GM12801 (cell line): ENCODE data around the gene MBD5.

Experiments
- TF ChIP-seq, protein P1 (sequence below): IDR thresholded peaks from one replicate; pipeline ENCODE4 v1.5.1; 2011; ENCODE audit warnings: control low read depth; ENCODE audit not compliant: insufficient read length; ENCODE audit errors: extremely low read depth

MBD5 gene

DNA sequence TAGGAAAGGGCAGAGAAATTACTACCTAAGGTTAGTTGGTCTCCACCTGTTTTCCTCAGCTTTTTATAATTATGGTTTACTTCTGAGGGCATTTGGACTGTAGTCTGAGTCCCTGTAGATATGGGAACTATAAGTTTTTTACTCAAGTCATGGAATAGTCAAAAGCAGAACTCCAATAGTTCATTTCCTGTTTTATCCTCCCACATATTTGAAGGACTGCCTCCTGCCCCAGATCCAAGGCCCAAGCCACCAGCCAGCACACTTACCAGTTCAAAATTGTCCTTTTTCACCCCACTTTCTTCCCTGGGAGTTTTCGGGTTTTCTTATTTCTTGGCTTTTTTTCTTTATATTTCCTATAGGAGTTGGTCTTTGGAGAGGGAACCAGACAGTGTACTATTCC, 164.1 kb downstream of the MBD5 start:
- TF ChIP-seq, protein P1, sequence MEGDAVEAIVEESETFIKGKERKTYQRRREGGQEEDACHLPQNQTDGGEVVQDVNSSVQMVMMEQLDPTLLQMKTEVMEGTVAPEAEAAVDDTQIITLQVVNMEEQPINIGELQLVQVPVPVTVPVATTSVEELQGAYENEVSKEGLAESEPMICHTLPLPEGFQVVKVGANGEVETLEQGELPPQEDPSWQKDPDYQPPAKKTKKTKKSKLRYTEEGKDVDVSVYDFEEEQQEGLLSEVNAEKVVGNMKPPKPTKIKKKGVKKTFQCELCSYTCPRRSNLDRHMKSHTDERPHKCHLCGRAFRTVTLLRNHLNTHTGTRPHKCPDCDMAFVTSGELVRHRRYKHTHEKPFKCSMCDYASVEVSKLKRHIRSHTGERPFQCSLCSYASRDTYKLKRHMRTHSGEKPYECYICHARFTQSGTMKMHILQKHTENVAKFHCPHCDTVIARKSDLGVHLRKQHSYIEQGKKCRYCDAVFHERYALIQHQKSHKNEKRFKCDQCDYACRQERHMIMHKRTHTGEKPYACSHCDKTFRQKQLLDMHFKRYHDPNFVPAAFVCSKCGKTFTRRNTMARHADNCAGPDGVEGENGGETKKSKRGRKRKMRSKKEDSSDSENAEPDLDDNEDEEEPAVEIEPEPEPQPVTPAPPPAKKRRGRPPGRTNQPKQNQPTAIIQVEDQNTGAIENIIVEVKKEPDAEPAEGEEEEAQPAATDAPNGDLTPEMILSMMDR: no peak

DNA sequence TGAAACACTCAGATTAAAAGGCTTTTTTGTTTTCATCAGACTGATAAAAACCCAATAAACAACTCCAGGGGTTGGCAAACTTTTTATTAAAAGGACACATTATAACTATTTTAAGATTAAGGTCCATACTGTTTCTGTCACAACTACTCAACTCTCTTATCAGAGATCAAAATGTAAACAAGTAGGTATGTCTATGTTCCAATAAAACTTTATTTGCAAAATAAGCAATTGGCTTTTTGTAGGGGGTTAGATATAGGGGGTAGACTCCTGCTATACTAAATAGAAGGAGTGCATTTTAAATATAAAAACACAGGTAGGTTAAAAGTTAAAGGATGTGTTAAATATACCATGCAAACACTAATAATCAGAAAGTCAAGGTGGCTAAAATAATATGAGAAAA, 174.0 kb downstream of the MBD5 start:
- TF ChIP-seq, protein P1: no peak

DNA sequence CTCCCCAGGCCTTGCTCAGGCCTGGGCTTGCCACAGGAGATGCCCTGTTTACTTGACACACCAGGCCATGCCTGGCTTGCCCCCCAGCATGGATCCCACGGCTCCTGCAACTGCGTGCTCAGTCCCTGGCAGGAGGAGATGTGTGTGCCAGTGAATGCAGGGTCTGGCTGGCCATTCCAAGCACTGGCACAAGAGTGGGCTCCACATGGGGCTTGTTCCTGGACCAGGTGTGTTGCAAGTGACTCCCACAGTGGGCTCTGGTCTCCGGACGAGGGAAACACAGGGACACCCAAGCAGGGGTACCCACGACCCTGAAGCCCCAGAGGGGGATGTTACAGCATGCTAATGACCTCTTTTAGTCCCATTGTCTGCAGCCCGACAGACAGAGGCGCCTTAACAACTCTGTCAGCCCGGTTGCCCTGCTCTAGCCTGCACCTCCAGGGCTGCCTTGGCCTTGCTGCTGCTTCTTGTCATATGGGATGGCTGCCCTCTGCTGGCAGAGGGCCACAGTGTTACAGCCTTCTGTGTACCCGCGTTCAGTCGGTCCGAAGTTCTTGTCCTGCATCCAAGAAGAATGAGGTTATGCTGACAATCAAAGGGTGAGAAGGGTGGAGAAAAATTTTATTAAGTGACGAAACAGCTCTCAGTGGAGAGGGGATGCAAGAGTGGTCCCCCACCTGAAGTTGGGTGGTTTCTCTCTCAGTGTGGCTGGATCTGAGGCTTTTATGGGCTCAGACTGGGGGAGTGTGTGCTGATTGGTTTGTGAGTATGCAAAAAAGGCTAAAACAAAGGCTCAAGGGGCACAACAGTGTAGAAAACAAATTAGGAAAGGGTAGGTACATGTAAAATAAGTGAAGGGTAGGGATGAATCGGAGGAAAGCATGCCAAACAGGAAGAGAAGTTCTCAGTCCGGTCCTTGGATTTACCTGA, 180.4 kb downstream of the MBD5 start:
- TF ChIP-seq, protein P1: no peak

DNA sequence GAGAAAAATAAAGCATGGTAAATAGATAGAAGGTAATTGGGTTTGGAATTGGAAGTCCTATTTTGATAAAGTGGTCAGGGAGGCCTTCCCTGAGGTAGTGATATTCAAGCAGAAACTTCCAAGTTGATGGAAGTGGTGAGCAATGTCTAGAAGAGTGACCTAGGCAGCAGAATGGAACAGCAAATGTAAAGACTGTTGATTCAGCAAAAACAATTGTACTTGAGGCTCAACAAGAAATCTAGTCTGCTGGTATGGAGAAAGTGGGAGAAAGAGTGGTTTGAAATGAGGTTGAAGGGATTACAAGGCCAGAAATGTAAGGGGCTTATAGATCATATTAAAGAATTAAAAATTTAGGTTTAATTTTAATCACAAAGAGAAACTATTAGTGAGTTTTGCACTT, 181.3 kb downstream of the MBD5 start:
- TF ChIP-seq, protein P1: no peak

DNA sequence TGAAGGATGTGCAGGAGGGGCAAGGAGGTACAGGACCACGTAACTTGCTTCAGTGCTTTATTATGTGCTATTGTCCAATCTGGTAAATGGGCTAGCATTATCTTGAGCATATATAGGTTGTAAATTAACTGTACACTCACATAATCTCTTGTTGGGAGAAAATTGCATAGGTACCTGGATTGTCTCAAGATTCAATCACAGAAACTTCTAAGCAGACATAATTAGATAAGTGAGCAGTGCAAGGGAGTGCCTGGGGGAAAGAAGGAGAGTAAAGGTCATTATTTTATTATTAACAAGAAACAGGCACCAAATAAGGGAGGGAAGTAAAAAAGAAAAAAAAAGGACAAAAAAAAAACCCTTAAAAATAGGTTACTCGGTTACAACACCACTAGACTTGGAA, 186.2 kb downstream of the MBD5 start:
- TF ChIP-seq, protein P1: no peak

DNA sequence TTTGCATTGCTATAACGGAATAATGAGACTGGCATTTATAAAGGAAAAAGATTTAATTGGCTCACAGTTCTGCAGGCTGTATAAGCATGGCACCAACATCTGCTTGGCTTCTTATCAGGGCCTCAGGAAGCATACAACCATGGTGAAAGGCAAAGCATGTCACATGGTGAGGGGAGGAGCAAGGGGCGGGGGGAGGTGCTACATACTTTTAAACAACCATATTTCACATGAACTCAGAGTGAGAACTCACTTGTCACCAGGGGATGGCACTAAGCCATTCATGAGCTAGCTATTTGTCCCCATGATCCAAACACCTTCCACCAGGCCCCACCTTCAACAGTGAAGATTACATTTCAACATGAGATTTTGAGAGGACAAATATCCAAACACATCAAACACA, 188.7 kb downstream of the MBD5 start:
- TF ChIP-seq, protein P1: no peak

DNA sequence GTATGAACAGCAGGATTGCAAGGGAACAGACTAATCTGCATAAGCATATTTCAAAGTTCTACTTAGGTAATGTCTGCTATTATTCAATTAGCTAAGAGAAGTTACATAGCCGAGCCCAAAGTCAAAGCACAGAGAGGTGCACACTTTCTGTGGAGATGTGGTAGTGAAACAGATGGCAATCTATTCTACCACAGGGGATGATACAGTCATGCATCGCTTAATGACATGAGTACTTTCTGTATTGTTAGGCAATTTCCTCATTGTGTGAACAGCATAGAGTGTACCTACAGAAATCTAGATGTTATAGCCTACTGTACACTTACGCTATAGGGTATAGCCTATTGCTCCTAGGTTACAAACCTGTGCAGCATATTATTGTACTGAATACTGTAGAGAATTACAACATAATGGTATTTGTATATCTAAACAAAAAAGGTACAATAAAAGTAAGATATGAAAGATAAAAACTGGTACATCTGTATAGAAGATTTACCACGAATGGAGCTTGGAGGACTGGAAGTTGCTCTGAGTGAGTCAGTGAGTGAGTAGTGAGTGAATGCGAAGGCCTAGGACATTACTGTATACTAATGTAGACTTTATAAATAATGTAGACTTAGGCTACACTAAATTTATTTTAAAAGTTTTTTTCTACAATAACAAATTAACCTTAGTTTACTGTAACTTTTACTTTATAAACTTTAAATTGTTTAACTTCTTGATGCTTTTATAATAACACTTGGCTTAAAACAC, 197.6 kb downstream of the MBD5 start:
- TF ChIP-seq, protein P1: no peak
